Breast epithelium (tissue), 3 donors: ENCODE results near the gene PKIG.

Experiments
- POLR2A ChIP-seq: fragments of 450-650 bp; IDR thresholded peaks from one replicate; pipeline ENCODE4 v1.6.1; 2016; ENCODE audit warnings: antibody characterized with exemption, mild to moderate bottlenecking, moderate library complexity
- POLR2AphosphoS5 ChIP-seq, 3 donors: sonication (generic); formaldehyde crosslinking; IDR thresholded peaks; one replicate each; pipeline ENCODE4 v1.6.1; 2017; ENCODE audit warnings: antibody characterized with exemption in 3 of 3
- TF ChIP-seq, protein P1 (sequence below), 3 donors: fragments of 450-650 bp; IDR thresholded peaks; one replicate each; pipeline ENCODE4 v1.5.1; 2016 to 2017; ENCODE audit warnings: antibody characterized with exemption in 3 of 3, mild to moderate bottlenecking in 3 of 3, moderate library complexity in 3 of 3

DNA sequence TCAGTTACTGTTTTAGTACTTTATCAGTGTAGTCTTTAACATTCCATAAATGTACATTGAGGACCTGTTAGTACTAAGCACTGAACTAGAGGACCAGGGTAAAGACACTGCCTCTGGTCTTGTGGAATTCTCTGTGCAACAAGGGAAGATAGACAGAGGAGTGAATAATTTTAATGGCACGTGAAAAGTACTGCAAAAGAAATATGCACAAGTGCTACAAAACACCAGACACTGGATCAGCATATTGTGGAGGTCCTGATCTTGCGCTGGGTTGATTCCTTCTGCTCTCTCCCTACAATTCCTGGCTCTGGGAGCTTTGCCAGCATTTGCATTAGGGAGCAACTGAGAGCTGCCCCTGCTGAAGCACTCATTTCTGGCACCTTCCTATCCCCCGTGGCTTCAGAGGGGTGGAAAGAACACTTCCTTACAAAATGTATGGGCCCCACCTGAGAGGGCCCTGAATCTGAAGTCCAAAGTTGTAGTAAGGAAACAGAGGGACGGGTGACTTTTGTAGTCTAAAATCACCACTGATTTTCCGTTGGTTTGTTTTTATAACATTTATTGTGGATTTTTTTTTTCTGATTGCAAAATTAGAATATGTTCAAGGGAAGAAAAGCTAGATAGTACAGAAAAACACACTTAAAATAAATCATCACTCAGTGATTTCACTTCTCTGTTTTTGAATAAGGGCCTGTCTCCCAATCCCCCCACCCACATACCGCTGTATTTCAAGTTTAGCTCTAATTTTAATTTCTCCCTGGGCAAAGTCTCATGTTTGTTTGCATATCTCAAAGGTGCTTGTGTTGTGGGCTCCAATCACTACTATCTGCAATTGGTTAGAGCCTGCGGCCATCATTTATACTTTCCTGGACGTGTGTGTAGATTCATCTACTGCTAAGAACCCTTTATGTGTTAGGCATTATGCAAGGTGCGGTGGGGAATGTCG lies 4.9 kb downstream of the PKIG start:
- TF ChIP-seq, protein P1, sequence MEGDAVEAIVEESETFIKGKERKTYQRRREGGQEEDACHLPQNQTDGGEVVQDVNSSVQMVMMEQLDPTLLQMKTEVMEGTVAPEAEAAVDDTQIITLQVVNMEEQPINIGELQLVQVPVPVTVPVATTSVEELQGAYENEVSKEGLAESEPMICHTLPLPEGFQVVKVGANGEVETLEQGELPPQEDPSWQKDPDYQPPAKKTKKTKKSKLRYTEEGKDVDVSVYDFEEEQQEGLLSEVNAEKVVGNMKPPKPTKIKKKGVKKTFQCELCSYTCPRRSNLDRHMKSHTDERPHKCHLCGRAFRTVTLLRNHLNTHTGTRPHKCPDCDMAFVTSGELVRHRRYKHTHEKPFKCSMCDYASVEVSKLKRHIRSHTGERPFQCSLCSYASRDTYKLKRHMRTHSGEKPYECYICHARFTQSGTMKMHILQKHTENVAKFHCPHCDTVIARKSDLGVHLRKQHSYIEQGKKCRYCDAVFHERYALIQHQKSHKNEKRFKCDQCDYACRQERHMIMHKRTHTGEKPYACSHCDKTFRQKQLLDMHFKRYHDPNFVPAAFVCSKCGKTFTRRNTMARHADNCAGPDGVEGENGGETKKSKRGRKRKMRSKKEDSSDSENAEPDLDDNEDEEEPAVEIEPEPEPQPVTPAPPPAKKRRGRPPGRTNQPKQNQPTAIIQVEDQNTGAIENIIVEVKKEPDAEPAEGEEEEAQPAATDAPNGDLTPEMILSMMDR (IDR thresholded peaks at IDR 0.05) = no peak
- TF ChIP-seq POLR2A = no peak
- no peak for TF ChIP-seq POLR2AphosphoS5 (IDR thresholded peaks at IDR 0.05)
